HepG2 (cell line): ENCODE measurements around the gene GBE1. TPM values are rescaled to one million over a fixed set of nuclear protein-coding genes. Genes with fewer than 3 reads are reported as not detected.

ENCODE experiments used
- ATAC-seq: fragments of 200-7000 bp; cut with Tn5 transposase; 3 replicates; pipeline ENCODE4 v1.9.1; 2020; ENCODE audit warnings: mild to moderate bottlenecking, moderate library complexity
- BruUV-seq: library from RNA; stranded (reverse); fragments of 400-500 nt; replicated peaks from 2 replicates; lab custom pipeline; 2021; lab: Mats Ljungman, UMichigan
- CTCF ChIA-PET: fragments of 300-600 bp; formaldehyde crosslinking; extraction: SDS; loops from one replicate; lab custom pipeline; 2021; ENCODE audit warnings: low total read pairs, inconsistent platforms, low intra/inter-chr PET ratio; lab: Yijun Ruan, JAX
- POLR2A ChIA-PET: fragments of 350-600 bp; sonication (Branson Sonifier 250); formaldehyde crosslinking; loops from one replicate; lab custom pipeline; 2020; ENCODE audit warnings: antibody characterized with exemption, inconsistent platforms; lab: Yijun Ruan, JAX
- DNase-seq: peaks from one replicate; pipeline ENCODE4 v3.0.0-alpha.2; 2015; ENCODE audit warnings: low spot score
- FAIRE-seq: peaks from 3 replicates; lab custom pipeline; 2011; peaks lifted over from hg19 to GRCh38; lab: Jason Lieb, UNC
- H2AFZ ChIP-seq: one replicate; pipeline ENCODE4 v1.6.1; 2011; ENCODE audit warnings: low read length, inconsistent platforms
- H3K27ac ChIP-seq: fragments of 300-600 bp; 3 replicates; pipeline ENCODE4 v1.8.0; 2011; ENCODE audit warnings: mixed run types, mild to moderate bottlenecking, mixed read lengths, low read length, inconsistent platforms; ENCODE audit not compliant: insufficient read depth; ENCODE audit errors: extremely low read length
- H3K27me3 ChIP-seq, 2 experiments: fragments of 200-600 bp in 1 of 2; 2 replicates in 1 of 2; 3 replicates in 1 of 2; pipeline versions ENCODE4 v1.6.0 to v1.8.0; 2011; ENCODE audit warnings: low read length in 2 of 2, mild to moderate bottlenecking in 2 of 2, moderate library complexity in 2 of 2, inconsistent platforms in 1 of 2; ENCODE audit not compliant: insufficient read depth in 2 of 2, control insufficient read depth in 1 of 2
- H3K36me3 ChIP-seq, 2 experiments: fragments of 200-600 bp in 1 of 2; replicated peaks in 1 of 2; 2 replicates in 1 of 2; 3 replicates in 1 of 2; pipeline versions ENCODE4 v1.5.1 to v1.8.0; 2011; ENCODE audit warnings: low read length in 2 of 2, inconsistent platforms in 1 of 2; ENCODE audit not compliant: insufficient read depth in 2 of 2, control insufficient read depth in 1 of 2
- H3K4me1 ChIP-seq: 2 replicates; pipeline ENCODE4 v1.5.1; 2012; ENCODE audit warnings: low read length, inconsistent platforms; ENCODE audit not compliant: insufficient read depth
- H3K4me2 ChIP-seq: 2 replicates; pipeline ENCODE4 v1.6.0; 2011; ENCODE audit warnings: low read depth, low read length, inconsistent platforms
- H3K4me3 ChIP-seq, 3 experiments: fragments of 200-600 bp in 1 of 3; sonication (generic), shearing (Covaris generic) in 1 of 3; replicated peaks in 1 of 3; 2 replicates each; pipeline ENCODE4 v1.5.1; 2011 to 2016; ENCODE audit warnings: low read length in 3 of 3, inconsistent platforms in 2 of 3, low read depth in 2 of 3, mild to moderate bottlenecking in 2 of 3, control low read depth in 1 of 3, mixed read lengths in 1 of 3; ENCODE audit not compliant: insufficient read depth in 1 of 3
- H3K79me2 ChIP-seq: one replicate; pipeline ENCODE4 v1.6.1; 2011; ENCODE audit warnings: low read length, inconsistent platforms; ENCODE audit not compliant: insufficient read depth
- H3K9ac ChIP-seq: 2 replicates; pipeline ENCODE4 v1.6.0; 2011; ENCODE audit warnings: mild to moderate bottlenecking, low read depth, low read length, inconsistent platforms; ENCODE audit not compliant: insufficient read depth
- H3K9me3 ChIP-seq: 2 replicates; pipeline ENCODE4 v1.5.1; 2012; ENCODE audit warnings: mild to moderate bottlenecking, low read length
- H4K20me1 ChIP-seq: 2 replicates; pipeline ENCODE4 v1.6.0; 2011; ENCODE audit warnings: inconsistent platforms, mild to moderate bottlenecking, low read length, moderate library complexity; ENCODE audit not compliant: insufficient read depth
- GATAD1 ChIP-seq: IDR thresholded peaks from 2 replicates; pipeline ENCODE4 v1.6.1; 2016; ENCODE audit warnings: missing genetic modification reagents, missing compliant biosample characterization
- NFE2L2 ChIP-seq: fragments of 150-350 bp; IDR thresholded peaks from 2 replicates; pipeline ENCODE4 v1.6.1; 2014; ENCODE audit warnings: low read length
- PPARG ChIP-seq: conservative IDR thresholded peaks from 2 replicates; pipeline ENCODE4 v1.6.1; 2016; ENCODE audit warnings: missing biosample characterization, missing genetic modification reagents
- SRSF9 ChIP-seq: fragments of 200-400 bp; formaldehyde crosslinking; IDR thresholded peaks from 2 replicates; pipeline ENCODE4 v1.6.1; 2018; ENCODE audit warnings: borderline replicate concordance, mild to moderate bottlenecking, low read depth, low read length; ENCODE audit not compliant: insufficient read depth, poor library complexity, severe bottlenecking
- ZNF143 ChIP-seq: sonication (generic); formaldehyde crosslinking; IDR thresholded peaks from 2 replicates; pipeline ENCODE4 v1.4.0; 2020; ENCODE audit warnings: missing genetic modification reagents
- ZNF329 ChIP-seq: sonication (generic); formaldehyde crosslinking; IDR thresholded peaks from 2 replicates; pipeline ENCODE4 v1.9.0; 2021; ENCODE audit warnings: low read depth, mild to moderate bottlenecking, missing genetic modification reagents
- ZNF430 ChIP-seq: sonication (generic); formaldehyde crosslinking; IDR thresholded peaks from 2 replicates; pipeline ENCODE4 v1.9.0; 2021; ENCODE audit warnings: mild to moderate bottlenecking, missing genetic modification reagents
- WGBS: methylation state at CpG from one replicate; pipeline ENCODE4 v1.1.6; 2017; ENCODE audit warnings: low lambda C conversion rate; 5-methylcytosine and 5-hydroxymethylcytosine counted together
- in situ Hi-C: cut with HindIII; loops from 2 replicates; pipeline ENCODE4 v1.10.0; 2017; ENCODE audit warnings: low pct_unique_long_range_greater_than_20kb; ENCODE audit not compliant: extremely low pct_ligation_motif_present
- intact Hi-C: fragments of 100-400 bp; cut with micrococcal nuclease; formaldehyde crosslinking; loops from one replicate; pipeline ENCODE4 v1.10.0; 2022; ENCODE audit not compliant: unreplicated experiment
- polyA plus RNA-seq, 8 experiments: library from polyadenylated mRNA; depleted of rRNA in 3 of 8; stranded (reverse) in 7 of 8; unstranded in 1 of 8; fragments of >200 nt; fragmentation: Illumina TruSeq in 4 of 8; extraction: Trizol in 4 of 8; gene quantifications; 2 replicates each; pipeline versions ENCODE4 v1.2.1 to v1.2.3, GENCODE V29; 2011 to 2016; ENCODE audit warnings: low read depth in 4 of 8, missing spikeins in 1 of 8, mixed read lengths in 1 of 8; ENCODE audit not compliant: insufficient read depth in 1 of 8
- total RNA-seq, 5 experiments: library from RNA; depleted of rRNA; stranded (reverse); fragments of >200 nt; fragmentation: Illumina TruSeq; extraction: Trizol; gene quantifications; 2 replicates each; pipeline ENCODE4 v1.2.3, GENCODE V29; 2016; ENCODE audit warnings: low read depth in 1 of 5
- TF ChIP-seq, protein P1 (sequence below): sonication (generic); formaldehyde crosslinking; IDR thresholded peaks from 2 replicates; pipeline ENCODE4 v1.8.0; 2022; ENCODE audit warnings: low read depth, missing genetic modification reagents
- TF ChIP-seq, protein P2 (sequence below): sonication (generic); formaldehyde crosslinking; IDR thresholded peaks from 2 replicates; pipeline ENCODE4 v1.5.0; 2020; ENCODE audit warnings: missing genetic modification reagents, mild to moderate bottlenecking, borderline replicate concordance
- TF ChIP-seq, protein P3 (sequence below): sonication (generic); formaldehyde crosslinking; IDR thresholded peaks from 2 replicates; pipeline ENCODE4 v1.4.0; 2020; ENCODE audit warnings: mild to moderate bottlenecking, missing genetic modification reagents

GBE1 gene
- total and polyA plus RNA-seq, 2 of the 13 experiments (the other 11 are each of a cell fraction or from before 2014, with no cell fraction given): 22.9 to 36.1 TPM

DNA sequence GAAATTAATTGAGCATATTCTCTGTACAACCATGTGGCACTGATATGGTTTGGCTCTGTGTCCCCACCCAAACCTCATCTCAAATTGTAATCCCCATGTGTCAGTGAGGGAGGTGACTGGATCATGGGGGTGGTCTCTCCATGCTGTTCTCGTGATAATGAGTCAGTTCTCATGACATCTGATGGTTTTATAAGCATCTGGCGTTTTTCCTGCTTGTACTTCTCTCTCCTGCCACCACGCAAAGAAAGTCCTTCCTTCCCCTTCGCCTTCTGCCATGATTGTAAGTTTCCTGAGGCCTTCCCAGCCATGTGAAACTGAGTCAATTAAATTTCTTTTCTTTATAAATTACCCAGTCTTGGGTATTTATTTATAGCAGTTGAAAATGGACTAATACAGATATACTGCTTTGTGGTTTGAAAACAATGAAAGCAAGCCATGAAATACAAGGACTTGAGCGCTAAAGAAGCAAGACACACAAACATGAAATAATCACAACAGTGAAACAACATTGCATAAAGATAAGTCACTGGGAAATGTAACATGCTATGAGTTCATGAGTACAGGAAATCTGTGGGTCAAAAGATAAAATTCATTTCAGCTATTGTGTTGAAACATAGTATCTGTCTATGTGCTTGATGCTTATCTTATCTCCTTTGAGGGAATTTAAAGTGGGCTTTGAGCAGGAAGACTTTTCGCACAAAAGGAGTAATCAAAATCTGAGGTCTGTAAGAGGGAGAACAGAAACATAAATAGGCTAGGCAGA lies 288.7 kb downstream of the GBE1 start:
- Histone ChIP-seq H3K4me3 (no peak overlapping the region), H3K4me2 (no peak overlapping the region), H3K4me1 (no peaks in the 10 kb centered on the region), H3K27ac (no peak overlapping the region), H3K9me3 (no peaks in the 10 kb centered on the region), H3K36me3 (no peaks in the 10 kb centered on the region), H3K9ac (no peak overlapping the region), H4K20me1 (no peaks in the 10 kb centered on the region), H3K27me3 (no peaks in the 10 kb centered on the region; a peak in 1 of 5 replicates), H3K79me2 (no peaks in the 10 kb centered on the region), H2AFZ (no peak overlapping the region)
- TF ChIP-seq ZNF329 (CRISPR knock-in tag) (no peak), PPARG (no peak), ZNF143 (CRISPR knock-in tag) (no peak), NFE2L2 (no peak), SRSF9 (no peak), GATAD1 (no peak), ZNF430 (no peak)
- TF ChIP-seq, protein P1, sequence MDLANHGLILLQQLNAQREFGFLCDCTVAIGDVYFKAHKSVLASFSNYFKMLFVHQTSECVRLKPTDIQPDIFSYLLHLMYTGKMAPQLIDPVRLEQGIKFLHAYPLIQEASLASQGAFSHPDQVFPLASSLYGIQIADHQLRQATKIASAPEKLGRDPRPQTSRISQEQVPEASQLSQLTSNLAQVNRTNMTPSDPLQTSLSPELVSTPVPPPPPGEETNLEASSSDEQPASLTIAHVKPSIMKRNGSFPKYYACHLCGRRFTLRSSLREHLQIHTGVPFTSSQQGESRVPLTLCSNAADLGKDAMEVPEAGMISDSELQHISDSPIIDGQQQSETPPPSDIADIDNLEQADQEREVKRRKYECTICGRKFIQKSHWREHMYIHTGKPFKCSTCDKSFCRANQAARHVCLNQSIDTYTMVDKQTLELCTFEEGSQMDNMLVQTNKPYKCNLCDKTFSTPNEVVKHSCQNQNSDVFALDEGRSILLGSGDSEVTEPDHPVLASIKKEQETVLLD (CRISPR knock-in tag): no peak
- TF ChIP-seq, protein P2, sequence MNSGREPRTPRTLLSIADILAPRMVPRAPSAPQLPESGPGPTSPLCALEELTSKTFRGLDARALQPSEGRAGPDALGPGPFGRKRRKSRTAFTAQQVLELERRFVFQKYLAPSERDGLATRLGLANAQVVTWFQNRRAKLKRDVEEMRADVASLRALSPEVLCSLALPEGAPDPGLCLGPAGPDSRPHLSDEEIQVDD (CRISPR knock-in tag): no peak
- TF ChIP-seq, protein P3, sequence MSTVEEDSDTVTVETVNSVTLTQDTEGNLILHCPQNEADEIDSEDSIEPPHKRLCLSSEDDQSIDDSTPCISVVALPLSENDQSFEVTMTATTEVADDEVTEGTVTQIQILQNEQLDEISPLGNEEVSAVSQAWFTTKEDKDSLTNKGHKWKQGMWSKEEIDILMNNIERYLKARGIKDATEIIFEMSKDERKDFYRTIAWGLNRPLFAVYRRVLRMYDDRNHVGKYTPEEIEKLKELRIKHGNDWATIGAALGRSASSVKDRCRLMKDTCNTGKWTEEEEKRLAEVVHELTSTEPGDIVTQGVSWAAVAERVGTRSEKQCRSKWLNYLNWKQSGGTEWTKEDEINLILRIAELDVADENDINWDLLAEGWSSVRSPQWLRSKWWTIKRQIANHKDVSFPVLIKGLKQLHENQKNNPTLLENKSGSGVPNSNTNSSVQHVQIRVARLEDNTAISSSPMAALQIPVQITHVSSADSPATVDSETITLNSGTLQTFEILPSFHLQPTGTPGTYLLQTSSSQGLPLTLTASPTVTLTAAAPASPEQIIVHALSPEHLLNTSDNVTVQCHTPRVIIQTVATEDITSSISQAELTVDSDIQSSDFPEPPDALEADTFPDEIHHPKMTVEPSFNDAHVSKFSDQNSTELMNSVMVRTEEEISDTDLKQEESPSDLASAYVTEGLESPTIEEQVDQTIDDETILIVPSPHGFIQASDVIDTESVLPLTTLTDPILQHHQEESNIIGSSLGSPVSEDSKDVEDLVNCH (CRISPR knock-in tag): no peak
- ATAC-seq: no peak
- FAIRE-seq: no peak
- no peak for DNase-seq
- CTCF ChIA-PET: no interaction called here
- in situ Hi-C loops: no loop called here
- 30% methylated on average over 6 of the region's 6 CpGs for whole genome bisulfite sequencing
- no TSS peak for BruUV-seq
- intact Hi-C loops: no loop called here
- POLR2A ChIA-PET: no interaction called here
